Cardiac fibroblast (primary cell): ENCODE data around the gene TOMM34.
A peak's percentile ranks its signal among the peaks of the same experiment; 100 is the strongest.

ENCODE experiments used
- DNase-seq, 2 donors: peaks; one replicate each; pipeline versions ENCODE4 v3.0.0 to v3.0.0-alpha.2; 2010; ENCODE audit warnings: low read depth in 2 of 2
- H3K4me3 ChIP-seq, 2 donors: replicated peaks in 1 of 2; 1 replicate in 1 of 2; 2 replicates in 1 of 2; pipeline ENCODE4 v1.5.1; 2011; ENCODE audit warnings: low read depth in 2 of 2, low read length in 2 of 2, mild to moderate bottlenecking in 2 of 2, moderate library complexity in 1 of 2
- TF ChIP-seq, protein P1 (sequence below): IDR thresholded peaks from one replicate; pipeline ENCODE4 v1.5.1; 2011; ENCODE audit warnings: low read depth, mild to moderate bottlenecking, low read length, inconsistent platforms

The TOMM34 gene

DNA sequence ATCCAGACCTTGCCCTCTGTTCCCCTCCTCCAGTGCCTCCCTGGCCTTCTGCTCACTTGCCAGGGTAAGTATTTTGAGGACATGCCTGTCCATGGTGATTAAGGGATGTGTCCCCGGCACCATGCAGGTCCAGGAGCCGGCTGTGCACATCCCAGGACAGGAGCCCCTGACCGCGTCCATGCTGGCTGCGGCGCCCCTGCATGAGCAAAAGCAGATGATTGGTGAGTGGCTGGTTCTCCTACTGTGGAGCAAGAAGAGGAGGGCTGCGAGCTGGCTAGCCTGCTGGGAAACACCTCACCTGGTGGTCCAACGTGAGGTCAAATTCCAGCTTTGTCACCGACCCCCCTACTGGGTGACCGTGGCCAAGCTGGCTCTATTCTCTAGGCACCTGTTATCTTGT is 23.7 kb downstream of the TOMM34 start:
- TF ChIP-seq, protein P1, sequence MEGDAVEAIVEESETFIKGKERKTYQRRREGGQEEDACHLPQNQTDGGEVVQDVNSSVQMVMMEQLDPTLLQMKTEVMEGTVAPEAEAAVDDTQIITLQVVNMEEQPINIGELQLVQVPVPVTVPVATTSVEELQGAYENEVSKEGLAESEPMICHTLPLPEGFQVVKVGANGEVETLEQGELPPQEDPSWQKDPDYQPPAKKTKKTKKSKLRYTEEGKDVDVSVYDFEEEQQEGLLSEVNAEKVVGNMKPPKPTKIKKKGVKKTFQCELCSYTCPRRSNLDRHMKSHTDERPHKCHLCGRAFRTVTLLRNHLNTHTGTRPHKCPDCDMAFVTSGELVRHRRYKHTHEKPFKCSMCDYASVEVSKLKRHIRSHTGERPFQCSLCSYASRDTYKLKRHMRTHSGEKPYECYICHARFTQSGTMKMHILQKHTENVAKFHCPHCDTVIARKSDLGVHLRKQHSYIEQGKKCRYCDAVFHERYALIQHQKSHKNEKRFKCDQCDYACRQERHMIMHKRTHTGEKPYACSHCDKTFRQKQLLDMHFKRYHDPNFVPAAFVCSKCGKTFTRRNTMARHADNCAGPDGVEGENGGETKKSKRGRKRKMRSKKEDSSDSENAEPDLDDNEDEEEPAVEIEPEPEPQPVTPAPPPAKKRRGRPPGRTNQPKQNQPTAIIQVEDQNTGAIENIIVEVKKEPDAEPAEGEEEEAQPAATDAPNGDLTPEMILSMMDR, result no peak
- no peak for DNase-seq
- H3K4me3 ChIP-seq, result no peak overlapping the region

DNA sequence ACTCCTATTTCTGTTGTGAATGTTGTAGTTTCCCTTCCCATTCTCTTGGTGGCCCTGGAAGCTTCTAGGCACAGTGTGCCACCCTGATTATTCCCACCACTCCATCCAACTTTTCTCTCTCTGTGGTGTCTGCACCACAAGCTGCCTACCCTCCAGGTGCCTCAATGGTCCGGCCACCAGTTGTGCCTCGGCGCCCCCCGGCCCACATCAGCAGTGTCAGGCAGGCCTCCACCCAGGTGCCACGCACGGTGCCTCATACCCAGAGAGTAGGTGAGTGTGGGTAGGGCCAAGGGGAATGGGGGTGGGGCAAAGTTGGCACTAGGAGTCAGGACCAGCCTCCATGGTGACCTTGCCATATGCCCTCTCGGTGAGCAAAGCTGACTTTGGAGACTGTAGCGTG is 27.3 kb downstream of the TOMM34 start:
- DNase-seq, result no peak
- TF ChIP-seq, protein P1, result no peak
- H3K4me3 ChIP-seq, result no peak overlapping the region

GRCh38 chr20:44931911-44932310 is 28.3 kb downstream of the TOMM34 start:
- H3K4me3 ChIP-seq, result no peak overlapping the region
- no peak for DNase-seq
- TF ChIP-seq, protein P1, result no peak

DNA sequence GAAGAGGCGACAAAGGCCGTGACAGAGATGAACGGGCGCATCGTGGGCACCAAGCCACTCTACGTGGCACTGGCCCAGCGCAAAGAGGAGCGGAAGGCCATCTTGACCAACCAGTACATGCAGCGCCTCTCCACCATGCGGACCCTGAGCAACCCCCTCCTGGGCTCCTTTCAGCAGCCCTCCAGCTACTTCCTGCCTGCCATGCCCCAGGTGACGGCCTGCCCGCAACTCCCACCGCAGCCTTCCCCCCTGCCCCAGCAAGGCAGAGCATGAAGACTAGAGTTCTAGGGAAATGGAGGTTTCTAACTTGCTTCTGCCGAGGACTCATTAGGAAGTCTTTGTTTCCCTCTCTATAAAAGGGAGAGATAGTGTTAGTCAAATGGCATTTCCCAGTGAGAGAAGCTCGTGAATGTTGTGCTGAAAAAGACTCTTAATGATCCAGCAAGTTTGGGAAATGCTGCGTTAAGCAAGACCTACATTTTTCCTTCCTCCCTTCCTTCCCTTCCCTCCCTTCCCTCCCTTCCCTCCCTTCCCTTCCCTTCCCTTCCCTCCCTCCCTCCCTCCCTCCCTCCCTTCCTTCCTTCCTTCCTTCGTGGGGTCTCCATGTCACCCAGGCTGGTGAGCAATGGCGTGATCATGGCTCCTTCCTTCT is 29.6 kb downstream of the TOMM34 start:
- TF ChIP-seq, protein P1, result no peak
- no peak overlapping the region for H3K4me3 ChIP-seq
- no peak for DNase-seq

- no peak for DNase-seq
- H3K4me3 ChIP-seq, result no peak overlapping the region
- TF ChIP-seq, protein P1, result no peak
These were observed 31.6 kb downstream of the TOMM34 start for GRCh38 chr20:44928595-44928994.

GRCh38 chr20:44924541-44924940 is 35.7 kb downstream of the TOMM34 start:
- TF ChIP-seq, protein P1, result no peak
- H3K4me3 ChIP-seq, result no peak overlapping the region
- DNase-seq, result peak in 1 of 2 donors; percentile 32

DNA sequence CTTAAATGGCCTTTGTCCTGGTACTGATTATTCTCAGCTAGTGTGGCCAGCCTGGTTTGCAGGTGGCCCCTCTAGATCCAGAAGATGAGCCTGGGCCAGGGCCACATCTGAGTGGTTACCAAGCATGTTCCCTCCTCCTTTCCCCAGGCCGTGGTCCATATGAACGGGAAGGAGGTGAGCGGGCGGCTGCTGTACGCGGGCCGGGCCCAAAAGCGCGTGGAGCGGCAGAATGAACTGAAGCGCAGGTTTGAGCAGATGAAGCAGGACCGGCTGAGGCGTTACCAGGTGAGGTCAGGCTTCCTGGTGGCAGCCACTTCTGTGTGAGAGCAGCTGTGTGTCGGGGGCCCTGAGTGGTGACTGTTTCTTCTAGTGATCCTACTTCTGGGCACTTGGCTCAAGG is 38.8 kb downstream of the TOMM34 start:
- H3K4me3 ChIP-seq, result no peak overlapping the region
- TF ChIP-seq, protein P1, result no peak
- no peak for DNase-seq
